GM21576 (cell line): ENCODE measurements around the gene ABCB8.

Source experiments
- ATAC-seq: cut with Tn5 transposase; IDR thresholded peaks from one replicate; pipeline ENCODE4 v1.9.1; 2021; ENCODE audit warnings: mild to moderate bottlenecking, moderate library complexity; ENCODE audit not compliant: unreplicated experiment

The ABCB8 gene

DNA sequence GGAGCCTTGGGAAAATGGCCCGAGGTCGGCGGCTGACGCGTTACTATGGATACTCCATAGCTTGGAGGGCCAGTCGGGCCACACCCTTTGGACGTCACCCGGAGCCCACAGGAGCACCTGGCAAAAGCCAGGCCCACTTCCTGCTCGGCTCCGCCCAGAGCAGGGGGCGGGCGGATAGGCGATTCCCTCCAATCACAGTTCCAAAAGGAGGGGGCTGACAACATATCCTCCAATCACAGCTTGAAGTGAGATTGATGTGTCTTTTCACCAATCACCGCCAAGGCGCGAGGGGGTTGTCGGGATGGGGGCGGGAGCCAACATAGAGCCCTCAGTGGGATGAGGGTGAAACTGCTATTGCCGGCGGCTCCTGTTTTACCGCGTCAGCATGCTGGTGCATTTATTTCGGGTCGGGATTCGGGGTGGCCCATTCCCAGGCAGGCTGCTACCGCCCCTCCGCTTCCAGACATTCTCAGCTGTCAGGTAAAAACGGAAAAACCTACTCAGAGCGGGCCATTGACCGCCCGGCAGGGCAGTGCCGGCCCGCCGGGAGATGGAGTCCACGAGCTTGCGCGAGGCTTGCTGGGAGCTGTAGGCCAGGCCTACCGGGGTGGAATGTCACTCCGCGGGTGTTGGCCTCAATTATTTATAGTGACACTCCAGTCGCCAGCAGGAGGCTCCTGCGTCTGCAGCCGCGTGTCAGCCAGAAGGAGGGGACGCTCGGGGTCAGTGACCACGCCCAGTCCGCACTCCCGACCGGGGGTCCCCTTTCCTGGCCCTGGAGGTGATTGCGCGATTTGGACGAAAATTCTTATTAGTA is at the start of gene ABCB8:
Gene ABCB8, plus strand, starts transcription at position 320 of the 817 bp plus-strand sequence. Its CDS starts 66 bp downstream, at position 386.
- peak; percentile 97 for ATAC-seq

GRCh38 chr7:150979713-150980390 is 48.4 kb upstream of the ABCB8 start:
- no peak for ATAC-seq

DNA sequence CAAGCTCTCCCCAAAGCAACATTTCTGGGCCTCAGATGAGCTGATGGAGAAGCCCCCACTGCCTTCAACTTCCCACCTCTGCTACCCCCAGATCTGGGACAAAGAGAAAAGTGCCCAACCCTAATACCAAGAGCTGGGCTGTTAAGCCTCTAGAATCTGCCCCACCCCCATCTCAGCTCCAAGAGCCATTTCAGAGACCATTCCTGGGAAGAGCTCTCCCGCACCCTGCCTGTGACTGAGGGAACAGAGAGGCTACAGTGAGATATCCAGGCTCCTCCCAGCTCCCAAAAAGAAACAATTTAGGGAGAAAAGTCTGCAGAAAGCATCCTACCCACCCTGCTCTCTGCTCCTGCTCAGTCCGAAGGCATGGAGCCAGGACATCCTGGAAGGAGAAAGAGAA is 47.6 kb upstream of the ABCB8 start:
- no peak for ATAC-seq

DNA sequence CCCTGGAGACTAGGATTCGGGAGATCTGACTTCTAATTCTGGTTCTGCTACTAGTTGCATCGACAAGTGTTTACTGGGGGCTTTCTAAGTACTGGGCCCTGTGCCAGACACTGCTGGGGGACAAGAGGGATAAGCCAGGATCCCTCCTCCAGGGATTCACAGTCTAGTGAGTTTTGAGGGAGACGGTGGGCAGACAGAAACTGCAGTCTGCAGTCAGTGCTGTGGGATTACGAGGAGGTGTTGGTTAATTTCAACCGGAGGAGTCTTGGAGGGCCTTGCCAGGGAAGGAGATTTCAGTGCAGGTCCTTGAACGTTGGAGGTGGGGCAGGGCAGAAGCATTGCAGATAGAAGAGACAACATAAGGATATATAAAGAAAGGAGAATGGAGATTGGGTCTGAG is 46.6 kb upstream of the ABCB8 start:
- ATAC-seq: no peak

- no peak for ATAC-seq
These were observed 45.9 kb upstream of the ABCB8 start for GRCh38 chr7:150982351-150982750.

DNA sequence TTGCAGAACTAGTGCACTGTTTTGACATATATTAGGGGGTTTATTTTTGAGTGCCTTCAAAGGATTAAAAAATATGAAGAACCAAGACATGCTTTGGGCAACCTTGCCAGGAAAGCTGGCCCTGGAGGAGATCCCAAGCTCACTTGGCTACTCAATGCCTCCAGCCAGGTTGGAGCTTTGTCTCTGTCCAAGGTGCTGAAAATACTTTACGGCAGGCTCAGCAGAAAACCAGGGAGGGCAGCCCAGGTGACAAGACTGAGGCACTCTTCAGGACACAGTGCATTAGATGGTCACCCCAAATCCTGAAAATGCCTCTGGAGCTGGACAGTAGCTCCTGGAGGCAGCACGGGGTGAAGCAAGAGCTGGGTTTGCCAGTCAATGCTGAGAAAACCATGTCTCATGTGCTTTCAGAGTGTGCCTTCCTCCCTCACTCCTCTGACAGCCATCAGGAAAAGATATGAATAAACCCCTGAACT is 44.3 kb upstream of the ABCB8 start:
- no peak for ATAC-seq

DNA sequence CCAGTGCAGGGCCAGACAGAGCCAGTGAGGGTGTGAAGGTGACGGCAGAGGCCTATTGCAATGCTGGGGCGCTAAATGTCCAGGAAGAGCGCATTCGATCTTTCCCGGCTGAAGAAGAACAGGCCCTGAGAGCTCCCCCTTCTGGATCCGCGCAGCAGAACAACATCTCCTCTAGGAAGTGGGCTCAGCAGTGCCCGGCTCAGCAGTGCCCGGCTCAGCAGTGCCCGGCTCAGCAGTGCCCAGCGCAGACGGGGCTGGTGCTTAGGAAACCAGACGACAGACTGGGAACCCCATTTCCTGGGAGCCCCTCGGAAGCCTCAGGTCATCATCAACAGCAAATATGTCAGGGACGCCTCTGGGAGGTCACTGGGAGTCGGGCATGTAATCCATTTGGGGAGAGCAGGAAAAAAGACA is 42.1 kb upstream of the ABCB8 start:
- no peak for ATAC-seq

GRCh38 chr7:150986556-150986955 is 41.7 kb upstream of the ABCB8 start:
- no peak for ATAC-seq

DNA sequence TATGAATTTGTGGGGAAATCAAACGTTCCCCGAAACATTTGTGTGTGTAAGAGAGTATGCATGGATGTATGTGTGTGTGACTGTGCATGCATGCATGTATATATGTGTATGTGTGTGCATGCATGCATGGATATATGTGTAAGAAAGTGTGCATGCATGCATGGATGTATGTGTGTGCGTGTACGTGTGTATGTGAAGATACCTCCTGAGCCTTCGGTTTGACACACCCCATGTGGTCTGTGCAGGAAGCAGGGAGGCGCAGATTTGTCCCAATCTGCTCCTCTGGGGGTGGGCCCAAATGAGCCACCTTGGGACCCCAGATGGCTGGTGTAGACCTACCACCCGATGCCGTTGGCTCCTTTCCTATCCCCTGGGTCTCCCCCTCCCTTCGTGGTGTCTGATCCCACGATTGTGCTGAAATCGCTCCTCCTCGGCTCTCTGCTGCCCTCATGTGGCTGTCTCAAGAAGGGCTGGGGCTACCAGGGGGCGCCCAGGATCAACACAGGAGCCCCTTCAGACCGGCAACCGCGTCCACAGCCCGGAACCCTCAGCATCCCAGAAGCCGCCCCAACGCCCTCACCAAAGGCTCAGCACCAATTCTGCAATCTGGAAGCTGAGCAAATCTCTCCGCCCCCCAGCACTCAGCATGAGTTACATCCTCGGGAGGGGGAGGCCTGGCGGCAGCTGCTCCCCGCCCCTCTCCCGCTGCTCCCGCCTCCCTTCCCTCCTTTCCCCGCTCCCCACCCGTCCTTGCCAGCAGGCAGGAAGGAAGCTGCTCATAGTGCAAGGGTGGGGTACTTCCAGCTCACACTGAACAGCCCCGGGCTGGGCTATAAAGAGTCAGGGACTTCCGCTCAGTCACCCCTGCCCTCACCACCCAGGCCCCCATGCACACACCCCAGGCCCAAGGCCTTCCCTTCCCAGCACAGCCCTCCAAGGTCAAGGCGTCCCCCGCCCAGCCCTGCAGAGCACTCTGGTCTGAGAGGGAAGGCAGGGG is 39.7 kb upstream of the ABCB8 start:
- ATAC-seq: no peak

DNA sequence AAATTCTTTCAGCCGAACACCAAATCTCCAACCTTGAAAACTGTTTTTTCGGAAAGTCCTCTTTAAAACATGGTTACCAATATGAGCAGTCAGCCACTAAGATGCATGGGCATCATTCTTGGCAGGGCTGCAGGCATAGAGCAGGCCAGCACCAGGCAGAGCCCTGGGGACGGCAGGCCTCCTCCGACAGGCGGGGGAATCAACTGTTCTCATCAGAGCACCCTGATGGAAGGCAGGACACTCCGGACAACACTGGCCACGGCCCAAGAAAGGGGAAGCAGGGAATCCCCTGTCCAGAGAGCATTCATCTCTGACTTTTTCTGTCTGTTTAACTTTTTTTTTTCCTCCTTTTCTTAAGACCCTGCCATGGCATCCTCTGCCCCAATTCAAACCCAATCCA is 38.8 kb upstream of the ABCB8 start:
- no peak for ATAC-seq

DNA sequence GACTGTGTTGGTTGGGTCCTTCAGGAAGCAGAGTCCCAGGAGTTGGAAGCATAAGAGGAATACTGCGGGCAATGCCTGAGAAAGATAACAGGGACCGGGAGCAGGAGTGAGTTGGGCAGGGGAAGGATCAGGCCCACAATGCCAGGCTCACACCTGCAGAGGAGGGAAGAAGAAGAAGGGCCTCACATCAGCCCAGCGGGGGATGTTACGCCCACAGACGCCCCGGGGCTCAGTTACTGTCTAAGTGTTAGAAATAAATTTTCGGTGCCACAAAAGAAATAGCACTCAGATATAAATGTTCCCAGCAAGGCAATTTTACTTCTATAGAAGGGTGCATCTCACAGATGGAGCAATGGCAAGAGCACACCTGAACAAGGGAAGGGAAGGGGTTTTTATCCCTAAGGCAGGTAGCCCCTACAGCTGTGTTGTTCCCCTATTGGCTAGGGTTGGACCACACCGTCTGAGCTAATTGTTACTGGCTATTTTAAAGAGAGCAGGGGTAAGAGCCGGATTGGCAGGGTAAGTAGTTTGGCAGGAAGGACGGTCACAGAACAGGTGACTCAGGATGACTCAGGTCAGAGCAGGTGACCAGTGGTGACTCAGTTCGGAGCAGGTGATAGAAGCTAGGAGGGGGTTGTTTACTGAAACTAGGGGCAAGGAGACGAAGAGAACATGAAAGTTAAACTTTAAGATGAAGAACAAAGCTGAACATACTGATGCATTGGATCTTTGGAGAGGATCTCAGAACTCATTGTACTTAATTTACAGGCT is 37.6 kb upstream of the ABCB8 start, which contains the start of gene NOS3:
Gene NOS3, plus strand, starts transcription at position 602 of the 771 bp plus-strand sequence. CDS start 2,787 bp downstream, outside the sequence.
- ATAC-seq: no peak

DNA sequence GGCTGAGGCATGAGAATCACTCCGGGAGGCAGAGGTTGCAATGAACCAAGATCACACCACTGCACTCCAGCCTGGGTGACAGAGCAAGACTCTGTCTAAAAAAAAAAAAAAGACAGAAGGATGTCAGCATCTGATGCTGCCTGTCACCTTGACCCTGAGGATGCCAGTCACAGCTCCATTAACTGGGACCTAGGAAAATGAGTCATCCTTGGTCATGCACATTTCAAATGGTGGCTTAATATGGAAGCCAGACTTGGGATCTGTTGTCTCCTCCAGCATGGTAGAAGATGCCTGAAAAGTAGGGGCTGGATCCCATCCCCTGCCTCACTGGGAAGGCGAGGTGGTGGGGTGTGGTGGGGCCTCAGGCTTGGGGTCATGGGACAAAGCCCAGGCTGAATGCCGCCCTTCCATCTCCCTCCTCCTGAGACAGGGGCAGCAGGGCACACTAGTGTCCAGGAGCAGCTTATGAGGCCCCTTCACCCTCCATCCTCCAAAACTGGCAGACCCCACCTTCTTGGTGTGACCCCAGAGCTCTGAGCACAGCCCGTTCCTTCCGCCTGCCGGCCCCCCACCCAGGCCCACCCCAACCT is 36.1 kb upstream of the ABCB8 start:
- no peak for ATAC-seq

DNA sequence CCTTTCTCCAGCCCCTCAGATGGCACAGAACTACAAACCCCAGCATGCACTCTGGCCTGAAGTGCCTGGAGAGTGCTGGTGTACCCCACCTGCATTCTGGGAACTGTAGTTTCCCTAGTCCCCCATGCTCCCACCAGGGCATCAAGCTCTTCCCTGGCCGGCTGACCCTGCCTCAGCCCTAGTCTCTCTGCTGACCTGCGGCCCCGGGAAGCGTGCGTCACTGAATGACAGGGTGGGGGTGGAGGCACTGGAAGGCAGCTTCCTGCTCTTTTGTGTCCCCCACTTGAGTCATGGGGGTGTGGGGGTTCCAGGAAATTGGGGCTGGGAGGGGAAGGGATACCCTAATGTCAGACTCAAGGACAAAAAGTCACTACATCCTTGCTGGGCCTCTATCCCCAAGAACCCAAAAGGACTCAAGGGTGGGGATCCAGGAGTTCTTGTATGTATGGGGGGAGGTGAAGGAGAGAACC is 35.4 kb upstream of the ABCB8 start:
- peak; percentile 46 for ATAC-seq

- ATAC-seq: no peak
These were observed 34.7 kb upstream of the ABCB8 start for GRCh38 chr7:150993511-150993910.

- no peak for ATAC-seq
These were observed 34.0 kb upstream of the ABCB8 start for GRCh38 chr7:150994141-150994837.

DNA sequence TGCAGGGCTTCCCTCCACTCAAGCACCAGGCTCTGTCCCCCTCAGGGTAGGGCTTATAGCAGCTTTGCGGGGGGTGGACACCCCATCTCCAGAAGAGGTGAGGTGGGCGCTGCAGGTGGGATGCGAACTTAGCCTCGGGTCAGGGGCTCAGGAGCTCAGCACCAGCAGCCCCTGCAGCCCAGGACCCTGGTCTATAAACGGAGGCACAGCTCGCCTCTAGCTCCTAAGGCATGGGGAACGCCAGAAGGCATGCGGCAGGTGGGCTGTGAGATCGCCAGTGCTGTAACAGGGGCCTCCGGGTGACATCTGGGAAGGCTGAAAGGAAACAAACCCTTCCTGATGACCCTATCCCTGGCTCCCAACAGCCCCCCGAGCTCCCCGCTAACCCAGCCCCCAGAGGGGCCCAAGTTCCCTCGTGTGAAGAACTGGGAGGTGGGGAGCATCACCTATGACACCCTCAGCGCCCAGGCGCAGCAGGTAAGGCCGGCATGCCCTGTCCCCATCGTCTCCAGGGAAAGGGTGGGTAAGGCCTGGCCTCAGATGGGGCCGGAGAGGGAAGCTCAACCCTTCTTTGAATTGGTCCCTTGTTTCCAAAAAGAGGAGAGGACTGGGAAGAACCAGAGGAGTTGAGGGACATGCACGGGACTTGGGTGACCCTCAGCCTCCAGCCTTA is 33.3 kb upstream of the ABCB8 start:
- no peak for ATAC-seq

DNA sequence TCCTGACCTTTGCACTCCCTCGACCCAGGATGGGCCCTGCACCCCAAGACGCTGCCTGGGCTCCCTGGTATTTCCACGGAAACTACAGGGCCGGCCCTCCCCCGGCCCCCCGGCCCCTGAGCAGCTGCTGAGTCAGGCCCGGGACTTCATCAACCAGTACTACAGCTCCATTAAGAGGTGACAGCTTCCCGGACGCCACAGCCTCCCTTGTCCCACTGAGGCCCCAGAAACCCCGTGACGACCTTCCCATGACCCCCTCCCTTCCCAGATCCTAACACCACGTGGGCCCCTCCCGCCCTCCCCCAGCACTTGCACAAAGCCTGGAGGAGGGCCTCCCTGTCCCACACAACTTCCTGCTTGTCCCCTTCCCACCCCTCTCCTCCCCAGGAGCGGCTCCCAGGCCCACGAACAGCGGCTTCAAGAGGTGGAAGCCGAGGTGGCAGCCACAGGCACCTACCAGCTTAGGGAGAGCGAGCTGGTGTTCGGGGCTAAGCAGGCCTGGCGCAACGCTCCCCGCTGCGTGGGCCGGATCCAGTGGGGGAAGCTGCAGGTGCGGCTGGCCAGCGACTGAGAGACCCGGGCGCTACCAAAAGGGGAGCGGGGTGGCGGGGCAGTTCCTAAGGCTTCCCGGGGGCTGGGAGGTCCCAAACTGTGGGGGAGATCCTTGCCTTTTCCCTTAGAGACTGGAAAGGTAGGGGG is 31.7 kb upstream of the ABCB8 start:
- ATAC-seq: no peak

GRCh38 chr7:150997075-150997511 is 31.2 kb upstream of the ABCB8 start:
- ATAC-seq: no peak
